Inflammatory macrophage (primary cell): ENCODE results near the gene KNOP1.
"Not testable (repeated sequence)": the region's sequence is repeated elsewhere in the genome, so short reads cannot be mapped to it uniquely, and the experiment has no call there.

Source experiments
- DNase-seq, 2 donors: peaks; one replicate each; pipeline ENCODE4 v3.0.0-alpha.2; 2020 to 2022

KNOP1 gene

DNA sequence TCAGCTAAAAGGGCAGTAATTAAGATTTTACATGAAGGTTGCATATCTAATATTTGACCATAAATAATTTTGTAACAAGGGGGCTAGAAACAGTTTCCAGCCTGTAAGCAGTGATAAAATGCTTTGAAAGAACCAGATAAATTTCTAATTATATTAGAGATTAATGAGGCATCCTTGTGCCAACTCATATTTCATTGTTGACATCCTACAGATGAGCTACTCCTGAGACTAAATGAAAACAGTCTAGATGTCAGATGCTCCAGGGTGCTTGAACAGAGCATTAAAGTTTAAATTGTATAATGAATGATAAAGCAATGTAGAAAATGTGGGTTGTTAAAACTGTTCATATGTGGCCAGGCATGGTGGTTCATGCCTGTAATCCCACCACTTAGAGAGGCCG, 23.3 kb upstream of the KNOP1 start:
- DNase-seq: no peak

DNA sequence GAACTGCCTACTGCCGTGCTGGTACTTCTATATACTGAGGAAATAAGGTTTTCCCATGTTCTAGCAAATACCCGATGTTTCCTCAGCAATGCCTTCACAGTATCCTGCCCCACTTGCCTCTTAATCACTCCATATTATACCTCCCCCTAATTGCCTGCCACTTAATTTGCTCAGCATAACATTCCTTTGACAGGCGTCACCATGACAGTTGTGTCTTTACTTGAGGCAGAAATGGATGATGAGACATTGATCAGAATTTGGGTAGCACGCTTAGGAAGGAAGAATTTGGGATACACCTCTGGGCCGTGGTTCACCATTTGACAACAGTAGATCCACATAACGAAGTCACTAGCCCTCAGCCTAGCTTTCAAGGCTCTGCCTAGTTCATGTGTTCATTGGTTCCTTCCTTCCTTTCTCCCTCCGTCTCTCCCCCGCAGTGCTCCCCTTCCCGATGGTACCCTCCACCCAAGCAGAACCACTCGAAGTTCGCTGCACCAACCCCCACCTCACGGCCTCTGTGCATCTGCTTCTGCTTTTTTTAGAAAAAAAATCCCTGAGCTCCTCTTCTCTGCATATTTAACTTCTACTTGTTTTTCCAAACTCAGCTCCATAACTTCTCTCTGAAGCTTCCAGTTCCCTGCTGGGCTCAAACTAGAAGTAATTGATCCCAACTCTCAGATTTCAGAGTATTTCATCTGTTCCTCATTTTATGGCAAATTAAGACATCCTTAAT, 19.4 kb upstream of the KNOP1 start:
- DNase-seq: peak; percentile 42 to 52

DNA sequence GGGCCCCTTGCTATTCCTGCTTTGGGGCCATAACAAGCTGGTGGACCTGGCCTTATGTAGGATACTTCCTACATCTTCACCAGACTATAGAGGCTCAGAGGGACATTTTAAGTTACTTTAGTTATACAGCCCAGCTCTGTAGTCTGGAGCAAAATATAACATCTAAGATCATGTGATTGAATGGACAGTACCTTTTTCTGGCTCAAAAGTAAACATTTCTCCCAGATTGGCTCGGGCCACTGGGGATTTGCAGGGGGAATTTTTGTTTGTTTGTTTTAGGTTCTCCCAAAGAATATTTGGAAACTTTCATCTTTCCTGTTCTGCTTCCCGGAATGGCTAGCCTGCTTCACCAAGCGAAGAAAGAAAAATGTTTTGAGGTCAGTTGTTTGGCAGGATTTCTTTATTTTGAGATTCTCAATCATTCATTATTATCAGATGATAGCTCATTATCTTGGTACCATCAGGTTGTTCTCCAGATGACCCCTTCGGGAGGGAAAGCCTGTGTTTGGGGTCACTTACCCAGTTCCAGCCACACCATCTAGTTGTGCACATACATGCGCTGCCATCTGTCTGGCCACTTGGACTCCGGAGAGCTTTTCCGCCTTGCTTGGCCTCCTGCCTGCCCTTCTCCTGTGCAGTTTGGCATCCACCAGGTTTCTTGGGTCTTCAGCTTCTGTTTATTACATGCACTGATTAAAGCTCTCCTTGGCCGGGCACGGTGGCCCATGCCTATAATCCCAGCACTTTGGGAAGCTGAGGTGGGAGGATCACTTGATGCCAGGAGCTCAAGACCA, 17.2 kb upstream of the KNOP1 start:
- DNase-seq: no peak

DNA sequence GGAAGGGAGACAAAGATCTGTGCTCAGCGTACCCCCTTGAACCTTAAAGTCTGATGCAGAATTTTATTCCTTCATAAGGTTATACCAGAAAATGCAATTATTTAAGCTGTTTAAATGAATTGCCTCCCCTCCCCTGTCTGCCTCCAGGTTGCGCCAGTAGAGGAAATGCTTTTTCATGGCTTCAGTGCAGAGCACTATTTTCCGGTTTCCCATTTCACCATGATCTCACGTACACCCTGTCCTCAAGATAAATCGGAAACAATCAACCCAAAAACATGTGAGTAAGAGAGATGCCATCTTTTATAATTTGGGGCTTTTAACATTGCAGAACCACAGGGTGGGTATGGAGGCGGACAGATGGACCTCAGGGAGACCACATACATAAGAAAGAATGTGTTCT, 15.5 kb upstream of the KNOP1 start:
- no peak for DNase-seq

DNA sequence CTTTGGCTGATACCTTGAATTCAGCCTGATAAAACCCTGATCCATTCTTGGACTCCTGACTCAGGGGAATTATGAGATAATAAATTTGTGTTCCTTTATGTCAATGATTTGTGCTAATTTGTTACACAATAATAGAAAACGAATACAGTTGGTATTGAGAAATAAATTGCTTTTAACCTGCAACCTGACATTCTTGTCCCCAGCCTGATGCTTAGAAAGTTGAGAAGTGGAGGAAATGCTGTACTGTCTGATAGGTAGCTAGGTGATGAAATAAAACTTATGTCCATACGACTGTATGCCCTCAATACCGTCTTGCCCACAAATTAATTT, 10.6 kb upstream of the KNOP1 start:
- no peak for DNase-seq

DNA sequence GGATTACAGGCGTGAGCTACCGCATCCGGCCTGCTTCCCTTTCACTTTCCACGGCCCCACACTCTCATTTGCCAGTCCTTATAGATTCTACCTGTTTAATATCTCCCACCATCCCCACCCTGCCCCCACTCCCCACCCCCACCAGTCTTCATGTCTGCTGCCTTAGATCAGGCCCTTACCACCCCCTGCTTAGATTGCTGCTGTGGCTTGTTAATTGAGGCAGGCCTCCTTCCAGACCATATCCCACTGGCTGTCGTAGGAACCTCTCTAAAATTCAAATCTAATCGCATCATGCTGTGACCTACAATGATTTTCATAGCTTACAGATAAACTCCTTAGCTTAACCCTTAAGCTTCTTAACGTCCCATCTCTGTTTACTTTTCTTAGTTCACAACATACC, 5.0 kb upstream of the KNOP1 start:
- DNase-seq: no peak

DNA sequence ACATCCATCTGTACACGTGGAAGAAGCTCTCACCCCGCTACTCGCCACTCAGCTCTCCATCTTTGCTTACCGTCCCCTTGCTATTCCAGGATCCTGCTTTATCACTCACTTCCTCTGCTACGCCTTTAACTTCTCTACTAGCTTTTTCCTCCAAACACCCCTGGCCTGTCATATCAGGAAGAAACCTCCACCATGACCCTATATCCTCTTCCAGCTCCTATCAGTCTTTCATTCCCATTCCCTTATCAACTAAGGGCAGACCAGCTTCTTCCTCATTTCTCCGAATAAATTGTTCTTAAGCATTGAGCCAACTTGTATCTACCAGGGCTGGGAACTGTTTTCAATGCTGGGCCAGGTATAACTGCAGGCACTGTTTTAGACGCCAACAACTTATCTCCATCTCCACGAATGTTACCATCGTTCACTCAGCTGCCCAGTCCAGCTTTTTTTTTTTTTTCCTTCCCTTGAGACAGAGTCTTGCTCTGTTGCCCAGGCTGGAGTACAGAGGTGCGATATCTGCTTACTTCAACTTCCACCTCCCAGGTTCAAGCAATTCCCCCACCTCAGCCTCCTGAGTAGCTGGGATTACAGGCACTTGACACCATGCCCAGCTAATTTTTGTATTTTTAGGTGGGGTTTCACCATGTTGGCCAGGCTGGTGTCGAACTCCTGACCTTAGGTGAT, 4.4 kb upstream of the KNOP1 start:
- DNase-seq: no peak

DNA sequence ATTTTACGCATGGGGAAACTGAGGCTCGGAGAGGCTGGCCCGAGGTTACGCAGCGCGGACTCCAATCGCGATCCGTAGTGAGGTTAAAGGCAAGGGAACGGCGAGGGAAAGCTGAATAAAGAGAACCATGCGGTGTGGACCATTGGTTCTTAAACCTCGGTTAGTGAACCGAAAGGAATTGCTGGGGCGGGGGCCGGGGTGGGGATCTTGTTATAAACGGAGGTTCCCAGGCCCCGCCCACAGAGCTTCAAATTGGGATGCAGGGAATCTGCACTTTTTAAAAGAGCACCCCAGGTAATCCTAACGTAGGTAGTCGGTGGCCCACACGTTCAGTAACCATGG, 568 bp upstream of the KNOP1 start:
- DNase-seq: no peak

DNA sequence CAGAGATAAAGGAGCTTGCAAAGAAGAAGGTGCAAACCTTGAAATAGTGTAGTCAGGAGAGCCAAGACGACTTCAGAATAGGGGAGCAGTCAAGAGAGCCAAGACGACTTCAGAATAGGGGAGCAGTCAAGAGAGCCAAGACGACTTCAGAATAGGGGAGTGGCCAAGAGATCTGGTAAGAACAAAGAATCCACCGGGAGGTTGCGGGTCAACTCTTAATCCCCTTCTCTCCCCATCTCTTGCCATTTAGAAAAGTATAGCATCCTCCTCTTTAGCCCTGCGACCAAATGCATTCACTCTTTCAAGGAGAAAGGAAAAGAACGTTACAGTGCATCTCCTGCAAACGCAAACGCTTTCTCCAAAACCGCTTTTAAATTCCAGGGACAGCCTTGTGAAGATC, 713 bp downstream of the KNOP1 start:
- no peak for DNase-seq

DNA sequence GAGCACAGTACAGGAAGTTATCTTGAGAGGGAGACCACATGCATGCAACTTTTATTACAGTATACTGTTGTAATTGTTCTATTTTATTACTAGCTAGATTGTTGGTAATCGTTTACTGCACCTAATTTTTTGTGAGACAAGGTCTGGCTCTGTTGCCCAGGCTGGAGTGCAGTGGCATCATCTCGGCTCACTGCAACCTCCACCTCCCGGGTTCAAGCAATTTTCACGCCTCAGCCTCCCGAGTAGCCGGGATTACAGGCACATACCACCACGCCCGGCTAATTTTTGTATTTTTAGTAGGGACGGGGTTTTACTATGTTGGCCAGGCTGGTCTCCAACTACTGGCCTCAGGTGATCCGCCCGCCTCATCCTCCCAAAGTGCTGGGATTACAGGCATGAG, 1.3 kb downstream of the KNOP1 start:
- not testable (repeated sequence) for DNase-seq

DNA sequence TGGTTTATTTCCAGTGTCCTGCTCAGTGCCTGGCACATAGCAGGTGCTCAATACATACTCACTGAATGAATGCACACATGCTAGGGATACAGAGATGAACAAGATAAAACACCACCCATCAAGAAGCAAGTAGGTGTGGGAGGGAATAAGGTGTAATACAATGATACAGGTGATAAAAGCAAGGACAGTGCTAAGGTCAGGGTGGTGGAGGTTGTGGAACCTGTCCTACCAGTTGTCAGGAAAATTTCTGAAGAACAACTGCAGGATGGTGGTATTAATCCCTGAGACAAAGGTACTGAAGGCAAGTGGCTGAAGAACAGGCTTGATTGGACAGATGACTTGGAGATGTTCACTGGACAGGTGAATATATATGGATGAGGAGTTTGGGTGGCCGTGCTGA, 1.8 kb downstream of the KNOP1 start:
- DNase-seq: no peak

DNA sequence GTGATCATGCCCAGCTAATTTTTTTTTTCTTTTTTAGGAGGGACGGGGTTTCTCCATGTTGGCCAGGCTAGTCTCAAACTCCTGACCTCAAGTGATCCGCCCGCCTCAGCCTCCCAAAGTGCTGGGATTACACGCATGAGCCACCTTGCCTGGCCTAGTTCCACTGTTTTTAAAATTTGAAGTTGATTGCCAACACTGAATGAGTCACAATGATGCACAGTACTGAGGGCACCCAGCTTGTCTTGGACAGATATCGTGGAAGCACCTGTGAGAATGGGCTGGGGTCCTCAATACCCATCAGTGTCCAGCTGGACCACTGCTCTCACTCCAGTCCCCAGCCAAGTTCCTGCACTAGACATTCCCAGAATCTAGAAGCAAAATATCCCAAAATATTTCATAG, 2.5 kb downstream of the KNOP1 start:
- DNase-seq: no peak

DNA sequence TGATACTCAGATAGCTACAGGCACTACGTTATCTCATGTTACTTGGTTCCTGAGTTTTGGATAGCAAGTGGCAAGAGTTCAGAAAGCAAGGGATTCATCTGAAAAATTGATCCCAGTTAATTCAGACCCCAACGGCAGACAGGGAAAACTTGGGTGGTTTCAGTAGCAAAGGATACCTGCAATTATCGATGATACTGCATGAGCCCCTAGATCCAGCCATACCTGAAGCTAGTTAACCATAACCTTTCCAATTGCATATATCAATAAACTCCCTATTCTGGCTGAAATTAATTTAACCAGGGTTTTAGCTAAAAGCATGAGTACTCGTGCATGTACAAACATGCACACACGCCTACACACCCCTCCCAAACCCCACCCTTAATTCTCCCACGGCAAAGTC, 4.3 kb downstream of the KNOP1 start:
- DNase-seq: no peak

DNA sequence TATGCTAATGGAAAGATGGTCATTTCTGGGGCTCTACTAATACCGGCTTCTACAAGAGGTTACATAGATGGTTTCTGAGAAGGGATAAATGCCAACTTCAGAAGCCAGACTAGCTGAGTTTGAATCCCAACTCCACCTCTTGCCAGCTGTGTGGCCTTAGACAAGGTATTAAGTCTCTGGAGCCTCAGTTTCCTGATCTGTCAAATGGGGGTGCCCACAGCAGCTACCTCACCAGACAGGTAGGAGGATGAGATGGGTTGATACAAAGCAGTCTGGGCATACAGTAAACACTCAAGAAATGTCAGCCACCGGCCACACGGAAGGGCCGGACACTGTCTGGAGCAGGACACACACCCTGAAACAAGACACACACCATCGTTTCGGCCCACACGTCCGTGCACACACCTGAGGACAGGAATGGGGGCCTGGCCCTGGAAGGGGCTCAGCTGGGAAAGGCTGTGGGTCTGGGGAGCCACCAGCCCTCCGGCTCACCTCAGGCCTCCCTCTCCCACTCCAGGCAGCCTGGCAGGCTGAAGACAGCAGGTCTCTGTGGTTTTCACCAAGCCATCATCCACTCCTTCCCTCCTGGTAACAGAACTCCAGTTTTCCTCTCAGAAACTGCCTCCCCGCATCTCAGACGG, 5.5 kb downstream of the KNOP1 start:
- DNase-seq: no peak

DNA sequence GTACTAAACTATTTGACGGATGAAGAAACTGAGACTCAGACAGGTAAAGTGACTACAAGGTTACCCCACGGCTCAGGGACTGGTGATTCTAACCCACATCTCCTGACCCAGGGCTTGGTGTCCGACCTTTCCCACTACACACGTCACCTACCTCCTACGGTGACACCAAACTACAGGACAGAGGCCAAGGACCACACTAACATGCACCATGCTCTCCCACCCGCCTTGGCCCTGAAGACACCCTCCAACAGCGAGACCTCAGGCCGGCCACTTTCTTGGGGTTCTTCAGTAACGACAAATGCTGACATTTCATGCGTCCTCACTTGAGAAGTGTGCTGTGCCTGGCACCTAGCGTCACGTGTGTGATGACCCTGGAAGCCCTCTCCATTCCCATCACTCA, 6.4 kb downstream of the KNOP1 start:
- no peak for DNase-seq

DNA sequence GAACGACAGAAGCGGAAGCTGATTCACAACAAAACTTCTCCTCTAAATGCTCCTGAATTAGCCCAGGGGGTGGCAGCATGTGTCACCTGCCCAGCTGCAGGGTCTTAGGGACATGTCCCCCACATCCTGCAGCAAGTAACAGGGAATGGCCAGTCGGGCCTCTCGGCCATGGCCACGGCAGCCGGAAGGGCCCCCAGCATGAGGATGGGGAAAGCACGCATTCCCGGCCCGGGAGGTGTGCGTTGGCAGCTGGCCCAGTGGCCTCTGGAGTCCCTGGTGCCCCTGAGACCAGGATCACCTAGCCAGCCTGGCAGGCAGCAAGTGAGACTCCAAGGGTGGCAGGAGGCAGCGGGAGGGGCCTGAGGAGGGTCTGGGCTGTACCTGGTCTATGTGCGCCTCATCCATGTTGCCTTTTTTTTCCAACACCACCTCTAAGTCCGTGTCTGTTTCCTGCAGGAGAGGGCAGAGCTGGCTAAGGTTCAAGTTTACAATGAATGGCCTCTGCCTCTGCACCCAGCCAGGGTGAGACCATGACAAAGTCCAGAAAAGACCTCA, 7.0 kb downstream of the KNOP1 start:
- no peak for DNase-seq

DNA sequence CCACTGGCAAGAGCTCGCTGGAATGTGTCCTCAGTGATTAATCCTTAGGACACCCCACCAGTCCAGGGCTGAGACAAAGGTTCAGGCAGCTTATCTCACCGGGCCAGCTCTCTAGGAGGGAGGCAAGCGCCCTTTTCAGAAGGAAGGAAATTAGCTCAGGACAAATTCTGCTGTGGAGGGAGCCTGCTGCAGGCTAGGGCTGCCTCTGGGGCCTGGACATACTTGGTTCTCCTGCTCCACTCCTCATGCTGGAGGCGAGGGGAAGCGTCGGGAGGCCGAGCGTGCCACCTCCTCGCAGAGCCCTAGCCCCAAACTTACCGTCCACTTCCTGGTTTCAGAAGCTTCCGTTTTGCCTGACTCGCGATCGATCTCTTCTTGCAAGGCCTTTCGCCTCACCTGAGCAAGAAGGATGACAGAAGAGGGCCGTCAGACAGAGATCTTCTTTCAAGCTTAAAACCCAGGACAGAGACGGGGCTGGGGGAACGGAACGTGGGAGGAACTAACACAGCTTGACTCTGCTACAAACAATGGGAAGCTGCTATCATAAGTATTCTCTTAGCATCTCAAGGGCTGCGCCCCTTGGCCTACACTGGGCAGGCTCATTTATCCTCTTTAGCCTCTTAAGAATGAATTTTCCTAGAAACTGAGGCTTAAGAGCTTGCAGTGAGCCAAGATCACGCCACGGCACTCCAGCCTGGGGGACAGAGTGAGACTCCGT, 7.7 kb downstream of the KNOP1 start:
- no peak for DNase-seq

DNA sequence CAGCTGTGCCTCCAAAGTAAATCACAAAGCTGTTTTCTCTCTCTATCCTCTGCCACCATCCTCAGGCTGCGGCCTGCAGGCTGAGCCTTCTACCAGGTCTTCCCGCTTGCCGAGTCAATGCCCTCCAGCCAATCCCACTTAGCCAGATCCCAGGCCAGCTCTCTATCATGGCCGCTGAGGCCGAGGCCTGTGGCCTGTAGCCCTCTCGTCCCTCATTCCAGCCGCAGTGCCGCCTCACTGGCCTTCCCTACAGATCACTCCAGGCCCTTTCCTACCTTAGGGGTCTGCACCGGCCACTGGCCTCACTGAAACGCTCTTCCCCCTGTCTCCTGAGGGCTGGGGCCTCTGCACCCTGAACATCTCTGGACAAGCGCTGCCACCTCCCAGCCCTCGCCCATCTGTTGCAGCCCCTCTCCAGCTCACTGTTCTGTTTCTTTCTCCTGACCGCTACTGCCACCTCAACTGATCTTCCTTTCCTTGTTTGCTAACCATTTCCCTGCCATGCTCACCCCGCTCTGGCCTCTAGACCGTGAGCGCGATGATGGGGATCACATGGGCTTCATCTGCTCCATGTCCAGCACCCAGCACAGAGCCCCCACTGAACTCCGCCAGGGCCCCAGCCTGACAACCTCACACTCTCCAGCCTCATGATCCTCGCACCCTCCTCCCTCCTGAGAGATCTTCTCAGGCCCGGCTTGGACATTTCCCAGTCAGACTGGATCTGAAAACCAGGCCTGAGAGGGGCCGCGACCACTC, 8.5 kb downstream of the KNOP1 start:
- DNase-seq: no peak

DNA sequence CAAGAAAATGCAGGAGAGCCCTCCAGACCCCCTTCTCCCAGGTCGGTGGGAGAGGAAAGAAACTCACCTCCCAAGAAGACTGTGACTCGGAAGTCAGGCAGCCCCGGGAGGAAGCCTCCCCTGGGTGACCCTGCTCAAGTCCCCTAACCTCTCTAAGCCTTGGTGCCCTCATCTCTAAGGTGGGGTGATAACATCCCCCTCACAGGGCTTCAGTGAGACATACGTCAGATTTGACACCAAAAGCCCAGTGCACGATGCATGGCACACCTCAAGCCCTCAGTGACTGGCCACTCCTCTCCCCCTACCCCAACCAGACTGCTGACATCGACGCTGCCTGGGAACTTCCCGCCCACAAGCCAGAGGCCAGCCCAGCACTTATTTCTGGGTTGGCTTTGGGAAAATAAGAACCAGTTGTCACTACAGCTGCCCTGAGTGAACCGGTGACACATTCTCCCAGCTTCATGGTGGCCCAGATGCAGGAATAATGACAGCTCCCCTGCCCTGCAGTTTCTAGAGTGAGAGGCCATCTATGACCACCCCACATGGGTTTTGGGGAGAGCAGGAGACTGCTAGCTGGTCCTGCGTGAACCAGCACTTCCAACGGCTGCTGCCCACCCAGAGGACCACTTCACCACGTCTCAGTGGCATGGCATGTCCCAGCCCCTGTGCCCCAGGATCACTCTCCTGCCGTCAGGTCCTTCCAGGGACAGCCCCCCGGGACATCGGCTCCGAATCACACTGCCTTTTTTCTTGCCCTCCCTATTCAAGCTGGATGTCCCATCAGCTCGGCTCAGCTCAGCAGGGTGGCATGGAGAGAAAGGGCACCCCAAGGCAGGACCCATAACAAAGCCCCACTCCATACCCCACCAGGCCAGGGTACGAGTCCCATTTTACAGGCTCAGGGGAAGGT, 9.5 kb downstream of the KNOP1 start:
- no peak for DNase-seq

DNA sequence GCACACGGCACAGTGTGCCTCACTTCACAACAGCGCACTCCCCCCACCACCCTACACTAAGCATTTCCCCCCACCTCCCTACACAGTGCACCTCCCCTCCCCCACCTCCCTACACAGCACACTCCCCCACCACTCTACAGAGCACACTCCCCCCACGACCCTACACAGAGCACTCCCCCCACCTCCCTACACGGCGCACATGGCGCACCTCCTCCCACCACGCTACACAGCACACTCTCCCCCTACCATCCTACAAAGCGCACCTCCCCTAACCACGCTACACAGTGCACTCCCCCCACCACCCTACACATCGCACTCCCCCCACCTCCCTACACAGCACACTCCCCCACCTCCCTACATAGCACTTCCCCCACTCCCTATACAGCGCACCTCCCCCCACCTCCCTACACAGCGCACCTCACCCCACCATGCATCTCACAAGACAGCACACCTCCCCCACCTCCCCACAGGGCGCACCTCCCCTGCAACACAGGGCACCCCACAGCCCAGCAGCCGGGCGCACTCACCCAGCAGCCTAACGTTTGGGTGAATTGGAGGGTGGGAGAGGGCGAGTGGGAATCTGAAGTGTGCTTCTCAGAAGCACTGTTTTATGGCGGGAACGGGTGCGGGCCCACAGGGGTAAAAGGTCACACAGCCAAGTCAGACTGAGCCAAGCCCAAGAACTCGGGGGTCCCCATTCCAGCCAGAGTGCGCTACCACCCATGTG, 10.3 kb downstream of the KNOP1 start:
- no peak for DNase-seq
